Karpas-422 (cell line): ENCODE data around the gene WASHC1. TPM values are rescaled to one million over a fixed set of nuclear protein-coding genes. Genes with fewer than 3 reads are reported as not detected.
A peak's percentile ranks its signal among the peaks of the same experiment; 100 is the strongest.
"Not testable (repeated sequence)": the region's sequence is repeated elsewhere in the genome, so short reads cannot be mapped to it uniquely, and the experiment has no call there.

Experiments used
- DNase-seq: peaks from one replicate; pipeline ENCODE4 v3.0.0-alpha.2; 2015
- H2AFZ ChIP-seq: fragments of 200-600 bp; sonication (generic); 2 replicates; pipeline ENCODE4 v1.6.1; 2014; ENCODE audit warnings: antibody characterized with exemption, low read length, mixed read lengths
- H3K27ac ChIP-seq: fragments of 200-600 bp; sonication (generic); 2 replicates; pipeline ENCODE4 v1.5.1; 2014; ENCODE audit warnings: mild to moderate bottlenecking, low read length, moderate library complexity
- H3K27me3 ChIP-seq: fragments of 200-600 bp; sonication (generic); 2 replicates; pipeline ENCODE4 v1.6.1; 2014; ENCODE audit warnings: low read length, mixed read lengths
- H3K36me3 ChIP-seq: fragments of 200-600 bp; sonication (generic); 2 replicates; pipeline ENCODE4 v1.6.1; 2014; ENCODE audit warnings: low read length, mixed read lengths; ENCODE audit not compliant: insufficient read depth
- H3K4me1 ChIP-seq: fragments of 200-600 bp; sonication (generic); 2 replicates; pipeline ENCODE4 v1.6.1; 2014; ENCODE audit warnings: mild to moderate bottlenecking, low read length, mixed read lengths
- H3K4me2 ChIP-seq: fragments of 200-600 bp; sonication (generic); 2 replicates; pipeline ENCODE4 v1.6.1; 2014; ENCODE audit warnings: low read length, low read depth, mild to moderate bottlenecking; ENCODE audit not compliant: poor library complexity, severe bottlenecking
- H3K4me3 ChIP-seq: fragments of 200-600 bp; sonication (generic); 2 replicates; pipeline ENCODE4 v1.5.1; 2014; ENCODE audit warnings: mild to moderate bottlenecking, antibody characterized with exemption, low read length, mixed read lengths
- H3K79me2 ChIP-seq: fragments of 200-600 bp; sonication (generic); 2 replicates; pipeline ENCODE4 v1.6.1; 2014; ENCODE audit warnings: mild to moderate bottlenecking, low read length, mixed read lengths
- H3K9ac ChIP-seq: fragments of 200-600 bp; sonication (generic); 2 replicates; pipeline ENCODE4 v1.6.0; 2014; ENCODE audit warnings: low read length
- H3K9me2 ChIP-seq: fragments of 200-600 bp; sonication (generic), shearing (Covaris generic); replicated peaks from 2 replicates; pipeline ENCODE4 v1.6.0; 2014; ENCODE audit warnings: mild to moderate bottlenecking, low read length, moderate library complexity; ENCODE audit not compliant: insufficient read depth
- H3K9me3 ChIP-seq: fragments of 300-700, 200-600 bp; sonication (generic); 2 replicates; pipeline ENCODE4 v1.6.1; 2014; ENCODE audit warnings: low read length, mixed read lengths
- H4K20me1 ChIP-seq: fragments of 200-600 bp; sonication (generic); 2 replicates; pipeline ENCODE4 v1.6.1; 2014; ENCODE audit warnings: mild to moderate bottlenecking, antibody characterized with exemption, low read length, low read depth; ENCODE audit not compliant: insufficient read depth
- total RNA-seq: library from RNA; depleted of rRNA; stranded (reverse); fragments of >200 nt; shearing (Covaris generic); gene quantifications from 2 replicates; pipeline ENCODE4 v1.2.3, GENCODE V29; 2014; ENCODE audit warnings: low replicate concordance

WASHC1 gene
- total RNA-seq, 1 experiment from 2014 or later: 11.4 TPM

GRCh38 chr9:46639-47271, 17.5 kb upstream of the WASHC1 start:
- H3K9ac ChIP-seq, H3K4me2 ChIP-seq, H3K4me3 ChIP-seq, H4K20me1 ChIP-seq, H3K36me3 ChIP-seq, H3K4me1 ChIP-seq, H3K27me3 ChIP-seq, DNase-seq, H3K9me3 ChIP-seq, H3K9me2 ChIP-seq, H3K79me2 ChIP-seq, H2AFZ ChIP-seq, H3K27ac ChIP-seq: not testable (repeated sequence)

- H2AFZ ChIP-seq, H3K4me1 ChIP-seq, DNase-seq, H3K4me2 ChIP-seq, H3K9me2 ChIP-seq, H4K20me1 ChIP-seq, H3K36me3 ChIP-seq, H3K27me3 ChIP-seq, H3K27ac ChIP-seq, H3K9me3 ChIP-seq, H3K79me2 ChIP-seq, H3K4me3 ChIP-seq, H3K9ac ChIP-seq: not testable (repeated sequence)
Observed at GRCh38 chr9:46164-46563, 16.9 kb upstream of the WASHC1 start.

- not testable (repeated sequence) for H3K4me2 ChIP-seq, H3K79me2 ChIP-seq, H3K9me3 ChIP-seq
Observed at GRCh38 chr9:45180-45878, 16.1 kb upstream of the WASHC1 start.

GRCh38 chr9:44416-44815, 15.2 kb upstream of the WASHC1 start:
- H2AFZ ChIP-seq, H3K36me3 ChIP-seq, H3K79me2 ChIP-seq, H3K9me3 ChIP-seq, H3K9ac ChIP-seq, H4K20me1 ChIP-seq, H3K4me3 ChIP-seq, H3K27me3 ChIP-seq, H3K4me2 ChIP-seq, H3K27ac ChIP-seq, H3K4me1 ChIP-seq, H3K9me2 ChIP-seq: not testable (repeated sequence)
- DNase-seq: peak; percentile 37

More at GRCh38 chr9:45180-45878, 16.1 kb upstream of the WASHC1 start:
- not testable (repeated sequence) for H4K20me1 ChIP-seq, H3K36me3 ChIP-seq, H2AFZ ChIP-seq, H3K27me3 ChIP-seq, H3K27ac ChIP-seq, DNase-seq, H3K9ac ChIP-seq, H3K4me3 ChIP-seq, H3K4me1 ChIP-seq, H3K9me2 ChIP-seq

- not testable (repeated sequence) for H3K9me3 ChIP-seq, H2AFZ ChIP-seq, H3K4me2 ChIP-seq, DNase-seq, H3K4me1 ChIP-seq, H3K9me2 ChIP-seq, H4K20me1 ChIP-seq, H3K4me3 ChIP-seq, H3K27ac ChIP-seq, H3K79me2 ChIP-seq, H3K27me3 ChIP-seq, H3K9ac ChIP-seq, H3K36me3 ChIP-seq
Observed at GRCh38 chr9:43636-44035, 14.4 kb upstream of the WASHC1 start.

GRCh38 chr9:43116-43515, 13.9 kb upstream of the WASHC1 start:
- not testable (repeated sequence) for H4K20me1 ChIP-seq, H3K4me3 ChIP-seq, H2AFZ ChIP-seq, H3K79me2 ChIP-seq, H3K4me1 ChIP-seq, H3K9me3 ChIP-seq, H3K27ac ChIP-seq, H3K36me3 ChIP-seq, H3K9ac ChIP-seq, DNase-seq, H3K9me2 ChIP-seq, H3K4me2 ChIP-seq, H3K27me3 ChIP-seq

GRCh38 chr9:41819-42218, 12.6 kb upstream of the WASHC1 start:
- not testable (repeated sequence) for H4K20me1 ChIP-seq, H3K9me3 ChIP-seq, H3K36me3 ChIP-seq, H2AFZ ChIP-seq, H3K9me2 ChIP-seq, H3K4me1 ChIP-seq, H3K4me2 ChIP-seq, H3K27me3 ChIP-seq, H3K79me2 ChIP-seq, H3K9ac ChIP-seq, DNase-seq, H3K4me3 ChIP-seq, H3K27ac ChIP-seq

GRCh38 chr9:41261-41676, 12.0 kb upstream of the WASHC1 start:
- H3K79me2 ChIP-seq, H3K36me3 ChIP-seq, DNase-seq, H3K4me1 ChIP-seq, H3K4me2 ChIP-seq, H4K20me1 ChIP-seq, H3K27ac ChIP-seq, H3K27me3 ChIP-seq, H3K9me3 ChIP-seq, H3K9me2 ChIP-seq, H3K9ac ChIP-seq, H3K4me3 ChIP-seq, H2AFZ ChIP-seq: not testable (repeated sequence)
